ENCODE measurements around the gene KRT37.
"Not testable (repeated sequence)": the region's sequence is repeated elsewhere in the genome, so short reads cannot be mapped to it uniquely, and the experiment has no call there.

KRT37 gene

GRCh38 chr17:41404024-41404671 lies 20.2 kb downstream of the KRT37 start:
- DNase-seq (ENCODE audit: low read depth, low spot score): no peak

- no peak for DNase-seq (ENCODE audit: low read depth, low spot score)
Observed at GRCh38 chr17:41403404-41404023, 20.9 kb downstream of the KRT37 start.

- no peak for DNase-seq (ENCODE audit: low read depth, low spot score)
Observed at GRCh38 chr17:41402161-41402560, 22.2 kb downstream of the KRT37 start.

GRCh38 chr17:41396996-41397660 lies 27.3 kb downstream of the KRT37 start, which contains the start of gene KRT31:
KRT31 (minus strand) TSS chr17:41397608; CDS start chr17:41397539, 69 bp downstream.
- no peak for DNase-seq (ENCODE audit: low read depth, low spot score)

- DNase-seq (ENCODE audit: low read depth, low spot score): no peak
Observed at GRCh38 chr17:41396340-41396739, 28.0 kb downstream of the KRT37 start.

- DNase-seq (ENCODE audit: low read depth, low spot score): no peak
Observed at GRCh38 chr17:41395611-41396010, 28.8 kb downstream of the KRT37 start.

- not testable (repeated sequence) for DNase-seq (ENCODE audit: low read depth, low spot score)
Observed at GRCh38 chr17:41395044-41395443, 29.3 kb downstream of the KRT37 start.

GRCh38 chr17:41394254-41394996 lies 30.0 kb downstream of the KRT37 start:
- DNase-seq (ENCODE audit: low read depth, low spot score): no peak

- no peak for DNase-seq (ENCODE audit: low read depth, low spot score)
Observed at GRCh38 chr17:41393826-41394225, 30.6 kb downstream of the KRT37 start.

- no peak for DNase-seq (ENCODE audit: low read depth, low spot score)
Observed at GRCh38 chr17:41393294-41393693, 31.1 kb downstream of the KRT37 start.

GRCh38 chr17:41392278-41392677 lies 32.1 kb downstream of the KRT37 start:
- no peak for DNase-seq (ENCODE audit: low read depth, low spot score)

- no peak for DNase-seq (ENCODE audit: low read depth, low spot score)
Observed at GRCh38 chr17:41391535-41391934, 32.9 kb downstream of the KRT37 start.

GRCh38 chr17:41390411-41390938 lies 33.9 kb downstream of the KRT37 start:
- no peak for DNase-seq (ENCODE audit: low read depth, low spot score)

GRCh38 chr17:41387670-41388069 lies 36.7 kb downstream of the KRT37 start:
- DNase-seq (ENCODE audit: low read depth, low spot score): no peak

GRCh38 chr17:41386227-41386626 lies 38.2 kb downstream of the KRT37 start:
- DNase-seq (ENCODE audit: low read depth, low spot score): no peak

- no peak for DNase-seq (ENCODE audit: low read depth, low spot score)
Observed at GRCh38 chr17:41383690-41384089, 40.7 kb downstream of the KRT37 start.

GRCh38 chr17:41382394-41382793 lies 42.0 kb downstream of the KRT37 start:
- DNase-seq (ENCODE audit: low read depth, low spot score): no peak

GRCh38 chr17:41381943-41382342 lies 42.4 kb downstream of the KRT37 start, which contains the start of gene KRT34:
KRT34 (minus strand) TSS chr17:41382306; CDS start chr17:41382246, 60 bp downstream.
- not testable (repeated sequence) for DNase-seq (ENCODE audit: low read depth, low spot score)

GRCh38 chr17:41380091-41380490 lies 44.3 kb downstream of the KRT37 start:
- DNase-seq (ENCODE audit: low read depth, low spot score): not testable (repeated sequence)

- no peak for DNase-seq (ENCODE audit: low read depth, low spot score)
Observed at GRCh38 chr17:41377546-41377945, 46.8 kb downstream of the KRT37 start.
